KMS-11 (cell line): ENCODE data around the gene TTLL7.

Experiments used
- H2AFZ ChIP-seq: fragments of 200-600 bp; sonication (generic); 2 replicates; pipeline ENCODE4 v1.6.1; 2016; ENCODE audit warnings: antibody characterized with exemption, mixed run types, low read depth
- H3K27ac ChIP-seq: fragments of 200-600 bp; sonication (generic); 2 replicates; pipeline ENCODE4 v1.6.1; 2016; ENCODE audit warnings: mild to moderate bottlenecking, mixed run types
- H3K27me3 ChIP-seq: fragments of 200-600 bp; sonication (generic); 2 replicates; pipeline ENCODE4 v1.6.1; 2017; ENCODE audit warnings: mild to moderate bottlenecking, low read depth, mixed run types, moderate library complexity; ENCODE audit not compliant: insufficient read depth
- H3K36me3 ChIP-seq: fragments of 200-600 bp; sonication (generic); 2 replicates; pipeline ENCODE4 v1.6.1; 2017; ENCODE audit warnings: mild to moderate bottlenecking, mixed run types; ENCODE audit not compliant: insufficient read depth
- H3K4me1 ChIP-seq: fragments of 200-600 bp; sonication (generic); 2 replicates; pipeline ENCODE4 v1.6.1; 2016; ENCODE audit warnings: mild to moderate bottlenecking, low read depth, mixed run types; ENCODE audit not compliant: poor library complexity, severe bottlenecking
- H3K4me2 ChIP-seq: fragments of 200-600 bp; sonication (generic); 2 replicates; pipeline ENCODE4 v1.7.0; 2016; ENCODE audit warnings: mild to moderate bottlenecking, mixed run types
- H3K4me3 ChIP-seq: fragments of 200-600 bp; sonication (generic); IDR thresholded peaks from 2 replicates; pipeline ENCODE4 v1.6.1; 2017; ENCODE audit warnings: low read depth, low read length, mixed read lengths; ENCODE audit not compliant: insufficient read depth
- H3K79me2 ChIP-seq: fragments of 200-600 bp; sonication (generic); 2 replicates; pipeline ENCODE4 v1.6.1; 2016; ENCODE audit warnings: low read depth, mixed run types; ENCODE audit not compliant: insufficient read depth
- H3K9ac ChIP-seq: fragments of 200-600 bp; sonication (generic); 2 replicates; pipeline ENCODE4 v1.6.1; 2016; ENCODE audit warnings: mild to moderate bottlenecking, mixed run types
- H4K20me1 ChIP-seq: fragments of 200-600 bp; sonication (generic); 2 replicates; pipeline ENCODE4 v1.6.1; 2016; ENCODE audit warnings: mild to moderate bottlenecking, mixed run types; ENCODE audit not compliant: insufficient read depth
- TF ChIP-seq, protein P1 (sequence below): fragments of 200-600 bp; sonication (generic); conservative IDR thresholded peaks from 2 replicates; pipeline ENCODE4 v1.6.1; 2017; ENCODE audit warnings: low read depth, mild to moderate bottlenecking, antibody characterized with exemption, low read length, moderate library complexity, mixed read lengths

The TTLL7 gene

DNA sequence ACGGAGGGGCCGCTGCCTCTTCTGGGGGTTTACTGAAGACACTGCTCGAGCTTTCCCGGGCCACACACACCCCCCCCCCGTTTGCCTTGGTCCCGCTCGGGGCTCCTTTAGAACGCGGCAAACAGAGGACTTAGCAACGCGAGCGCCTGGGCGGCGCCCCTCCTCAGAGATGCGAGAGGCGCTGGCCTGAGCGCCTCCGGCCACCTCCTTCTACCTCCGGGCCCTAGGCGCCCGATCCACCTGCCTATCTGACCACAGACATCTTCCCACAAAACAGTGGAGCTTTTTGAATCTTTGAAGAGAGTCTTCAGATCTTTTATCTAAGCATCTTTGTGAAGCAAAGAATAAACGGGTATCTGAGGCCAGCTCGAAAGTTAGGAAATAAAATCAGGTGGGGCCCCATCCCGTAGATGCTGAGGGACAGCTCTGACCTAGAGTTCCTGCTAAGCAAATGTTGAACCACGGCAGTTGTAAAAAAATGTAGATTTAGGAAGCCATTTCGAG is 436 bp upstream of the TTLL7 start:
- no peaks in the 10 kb centered on the region for H3K27me3 ChIP-seq
- peak overlapping the region; percentile 42 for H3K4me3 ChIP-seq
- TF ChIP-seq, protein P1, sequence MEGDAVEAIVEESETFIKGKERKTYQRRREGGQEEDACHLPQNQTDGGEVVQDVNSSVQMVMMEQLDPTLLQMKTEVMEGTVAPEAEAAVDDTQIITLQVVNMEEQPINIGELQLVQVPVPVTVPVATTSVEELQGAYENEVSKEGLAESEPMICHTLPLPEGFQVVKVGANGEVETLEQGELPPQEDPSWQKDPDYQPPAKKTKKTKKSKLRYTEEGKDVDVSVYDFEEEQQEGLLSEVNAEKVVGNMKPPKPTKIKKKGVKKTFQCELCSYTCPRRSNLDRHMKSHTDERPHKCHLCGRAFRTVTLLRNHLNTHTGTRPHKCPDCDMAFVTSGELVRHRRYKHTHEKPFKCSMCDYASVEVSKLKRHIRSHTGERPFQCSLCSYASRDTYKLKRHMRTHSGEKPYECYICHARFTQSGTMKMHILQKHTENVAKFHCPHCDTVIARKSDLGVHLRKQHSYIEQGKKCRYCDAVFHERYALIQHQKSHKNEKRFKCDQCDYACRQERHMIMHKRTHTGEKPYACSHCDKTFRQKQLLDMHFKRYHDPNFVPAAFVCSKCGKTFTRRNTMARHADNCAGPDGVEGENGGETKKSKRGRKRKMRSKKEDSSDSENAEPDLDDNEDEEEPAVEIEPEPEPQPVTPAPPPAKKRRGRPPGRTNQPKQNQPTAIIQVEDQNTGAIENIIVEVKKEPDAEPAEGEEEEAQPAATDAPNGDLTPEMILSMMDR: no peak
- peak overlapping the region; percentile 50 for H3K27ac ChIP-seq
- H3K9ac ChIP-seq: peak overlapping the region; percentile 94
- H3K79me2 ChIP-seq: no peaks in the 10 kb centered on the region
- H3K4me2 ChIP-seq: peak overlapping the region; percentile 94
- H4K20me1 ChIP-seq: no peaks in the 10 kb centered on the region
- peaks cover 16% of the 10 kb centered on the region for H3K4me1 ChIP-seq
- H2AFZ ChIP-seq: peak overlapping the region; percentile 83
- no peaks in the 10 kb centered on the region for H3K36me3 ChIP-seq

- Histone ChIP-seq H3K4me1 (peaks cover 16% of the 10 kb centered on the region), H3K27me3 (no peaks in the 10 kb centered on the region), H3K9ac (no peak overlapping the region), H3K36me3 (no peaks in the 10 kb centered on the region), H3K27ac (no peak overlapping the region), H4K20me1 (no peaks in the 10 kb centered on the region), H3K4me2 (peak overlapping the region; percentile 24; the same call in 1 of the 2 replicates), H2AFZ (no peak overlapping the region), H3K79me2 (no peaks in the 10 kb centered on the region), H3K4me3 (peak overlapping the region; percentile 29)
- TF ChIP-seq, protein P1: no peak
Measured at GRCh38 chr1:83998205-83998497, 781 bp downstream of the TTLL7 start.

DNA sequence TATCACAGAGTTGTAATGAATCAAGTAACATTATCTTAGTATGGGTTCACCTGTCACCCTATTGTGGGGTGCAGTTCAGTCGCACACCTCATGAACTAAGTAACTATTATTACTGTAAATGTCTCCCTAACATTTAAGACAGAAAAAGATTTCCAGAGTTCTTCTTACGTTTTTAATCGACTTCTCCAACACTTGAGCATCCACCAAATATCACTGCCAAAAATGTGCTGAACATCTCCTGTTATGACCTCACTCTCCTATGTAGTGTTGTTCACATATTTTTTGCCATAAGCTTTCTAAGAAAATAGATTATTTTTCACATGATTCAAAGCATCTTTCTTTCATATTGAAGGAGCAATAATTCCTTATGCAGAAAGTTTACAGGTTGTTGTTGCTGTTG is 1.3 kb downstream of the TTLL7 start:
- H3K4me3 ChIP-seq: no peak overlapping the region
- H3K9ac ChIP-seq: no peak overlapping the region
- H4K20me1 ChIP-seq: no peaks in the 10 kb centered on the region
- no peaks in the 10 kb centered on the region for H3K27me3 ChIP-seq
- H3K27ac ChIP-seq: no peak overlapping the region
- TF ChIP-seq, protein P1: no peak
- no peak overlapping the region for H3K4me2 ChIP-seq
- no peaks in the 10 kb centered on the region for H3K79me2 ChIP-seq
- H3K36me3 ChIP-seq: no peaks in the 10 kb centered on the region
- no peak overlapping the region for H2AFZ ChIP-seq
- peaks cover 16% of the 10 kb centered on the region for H3K4me1 ChIP-seq

DNA sequence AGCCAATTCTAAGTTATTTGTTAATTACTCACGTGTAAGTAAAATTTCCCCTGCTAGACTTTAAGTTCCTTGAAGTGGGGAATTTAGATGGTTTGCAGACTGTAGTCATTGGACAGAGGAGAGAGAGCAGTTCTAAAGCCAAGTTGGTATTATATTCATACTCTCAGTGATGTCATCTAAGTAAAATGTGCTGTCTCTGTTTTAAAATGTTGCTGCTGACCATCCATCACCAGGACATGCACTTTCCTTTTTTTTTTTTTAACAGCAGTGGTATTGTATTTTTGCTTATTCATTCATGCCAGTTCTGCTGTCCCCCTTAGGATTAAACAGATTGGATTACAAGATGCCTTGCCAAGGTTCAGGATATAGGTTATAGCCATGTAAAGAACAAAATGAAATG is 2.3 kb downstream of the TTLL7 start:
- Histone ChIP-seq H3K27me3 (no peaks in the 10 kb centered on the region), H3K4me2 (no peak overlapping the region), H3K4me1 (peaks cover 16% of the 10 kb centered on the region), H3K36me3 (no peaks in the 10 kb centered on the region), H3K9ac (no peak overlapping the region), H3K4me3 (no peak overlapping the region), H2AFZ (no peak overlapping the region), H3K27ac (no peak overlapping the region), H3K79me2 (no peaks in the 10 kb centered on the region), H4K20me1 (no peaks in the 10 kb centered on the region)
- TF ChIP-seq, protein P1: no peak
